WTC11 (cell line): ENCODE data around the gene LENEP. TPM values are rescaled to one million over a fixed set of nuclear protein-coding genes. Genes with fewer than 3 reads are reported as not detected.

Experiments used
- ATAC-seq: fragments of 200-7000 bp; cut with Tn5 transposase; 2 replicates; pipeline ENCODE4 v1.10.0; 2021; ENCODE audit warnings: mild to moderate bottlenecking, moderate library complexity
- CTCF ChIA-PET: fragments of 300-600 bp; sonication (Branson Sonifier 250); formaldehyde crosslinking; loops from one replicate; lab custom pipeline; 2021; ENCODE audit warnings: antibody characterized with exemption; lab: Charles Lee
- POLR2A ChIA-PET: fragments of 350-600 bp; sonication (Branson Sonifier 250); formaldehyde crosslinking; loops from one replicate; lab custom pipeline; 2021; ENCODE audit warnings: antibody characterized with exemption; lab: Charles Lee
- DNase-seq: peaks from one replicate; pipeline ENCODE4 v3.0.0; 2021; ENCODE audit warnings: low spot score
- H3K27ac Mint-ChIP-seq: 2 replicates; pipeline ENCODE4 v1.8.0; 2021; ENCODE audit warnings: mixed read lengths
- H3K27me3 Mint-ChIP-seq: 2 replicates; pipeline ENCODE4 v1.8.0; 2021; ENCODE audit warnings: low read depth, mild to moderate bottlenecking, moderate library complexity, mixed read lengths
- H3K36me3 Mint-ChIP-seq: 2 replicates; pipeline ENCODE4 v1.8.0; 2021; ENCODE audit warnings: mixed read lengths
- H3K4me1 Mint-ChIP-seq: 2 replicates; pipeline ENCODE4 v1.8.0; 2022; ENCODE audit warnings: mixed read lengths
- H3K4me3 Mint-ChIP-seq: 2 replicates; pipeline ENCODE4 v1.8.0; 2021; ENCODE audit warnings: mild to moderate bottlenecking, moderate library complexity, mixed read lengths
- H3K9me3 Mint-ChIP-seq: 2 replicates; pipeline ENCODE4 v1.8.0; 2021; ENCODE audit warnings: mixed read lengths
- JUN ChIP-seq: sonication (generic); formaldehyde crosslinking; IDR thresholded peaks from 2 replicates; pipeline ENCODE4 v1.8.0; 2023; ENCODE audit warnings: mild to moderate bottlenecking, missing genetic modification reagents
- OVOL2 ChIP-seq: fragments of 250-450 bp; sonication (Bioruptor Pico); IDR thresholded peaks from 2 replicates; pipeline ENCODE4 v1.9.0; 2021; ENCODE audit warnings: mild to moderate bottlenecking, borderline replicate concordance
- RORB ChIP-seq: fragments of 250-450 bp; sonication (Bioruptor Pico); IDR thresholded peaks from 2 replicates; pipeline ENCODE4 v1.9.0; 2021; ENCODE audit warnings: mild to moderate bottlenecking
- TCF7 ChIP-seq: sonication (generic); formaldehyde crosslinking; IDR thresholded peaks from 2 replicates; pipeline ENCODE4 v1.8.0; 2022; ENCODE audit warnings: mild to moderate bottlenecking, low read depth, missing genetic modification reagents, moderate library complexity
- TEAD1 ChIP-seq: sonication (generic); formaldehyde crosslinking; IDR thresholded peaks from 2 replicates; pipeline ENCODE4 v1.8.0; 2022; ENCODE audit warnings: mild to moderate bottlenecking, missing genetic modification reagents
- ZNF263 ChIP-seq: sonication (generic); formaldehyde crosslinking; IDR thresholded peaks from 2 replicates; pipeline ENCODE4 v1.8.1; 2022; ENCODE audit warnings: low read depth, mild to moderate bottlenecking, moderate library complexity, missing genetic modification reagents
- total RNA-seq: library from RNA; stranded (reverse); gene quantifications from 3 replicates; pipeline ENCODE4 v1.2.3, GENCODE V29; 2021
- TF ChIP-seq, protein P1 (sequence below): sonication (generic); formaldehyde crosslinking; IDR thresholded peaks from 2 replicates; pipeline ENCODE4 v1.8.1; 2023; ENCODE audit warnings: mild to moderate bottlenecking, missing genetic modification reagents, moderate library complexity
- TF ChIP-seq, protein P2 (sequence below): sonication (generic); formaldehyde crosslinking; IDR thresholded peaks from 2 replicates; pipeline ENCODE4 v1.8.0; 2022; ENCODE audit warnings: mild to moderate bottlenecking, missing genetic modification reagents
- TF ChIP-seq, protein P3 (sequence below): fragments of 250-450 bp; sonication (Bioruptor Pico); IDR thresholded peaks from 2 replicates; pipeline ENCODE4 v1.8.0; 2021; ENCODE audit warnings: mild to moderate bottlenecking
- TF ChIP-seq, protein P4 (sequence below): sonication (generic); formaldehyde crosslinking; IDR thresholded peaks from 2 replicates; pipeline ENCODE4 v1.8.0; 2022; ENCODE audit warnings: missing genetic modification reagents
- TF ChIP-seq, protein P5 (sequence below): sonication (generic); formaldehyde crosslinking; IDR thresholded peaks from 2 replicates; pipeline ENCODE4 v1.8.0; 2023; ENCODE audit warnings: missing genetic modification reagents
- TF ChIP-seq, protein P6 (sequence below): sonication (generic); formaldehyde crosslinking; IDR thresholded peaks from 2 replicates; pipeline ENCODE4 v1.8.1; 2023; ENCODE audit warnings: mild to moderate bottlenecking, missing genetic modification reagents
- TF ChIP-seq, protein P7 (sequence below): sonication (generic); formaldehyde crosslinking; conservative IDR thresholded peaks from 2 replicates; pipeline ENCODE4 v1.8.1; 2022; ENCODE audit warnings: mild to moderate bottlenecking, missing genetic modification reagents
- TF ChIP-seq, protein P8 (sequence below): sonication (generic); formaldehyde crosslinking; IDR thresholded peaks from 2 replicates; pipeline ENCODE4 v1.8.1; 2022; ENCODE audit warnings: low read depth, missing genetic modification reagents, borderline replicate concordance

The LENEP gene
- total RNA-seq, 1 experiment from 2014 or later = 1.2 TPM

DNA sequence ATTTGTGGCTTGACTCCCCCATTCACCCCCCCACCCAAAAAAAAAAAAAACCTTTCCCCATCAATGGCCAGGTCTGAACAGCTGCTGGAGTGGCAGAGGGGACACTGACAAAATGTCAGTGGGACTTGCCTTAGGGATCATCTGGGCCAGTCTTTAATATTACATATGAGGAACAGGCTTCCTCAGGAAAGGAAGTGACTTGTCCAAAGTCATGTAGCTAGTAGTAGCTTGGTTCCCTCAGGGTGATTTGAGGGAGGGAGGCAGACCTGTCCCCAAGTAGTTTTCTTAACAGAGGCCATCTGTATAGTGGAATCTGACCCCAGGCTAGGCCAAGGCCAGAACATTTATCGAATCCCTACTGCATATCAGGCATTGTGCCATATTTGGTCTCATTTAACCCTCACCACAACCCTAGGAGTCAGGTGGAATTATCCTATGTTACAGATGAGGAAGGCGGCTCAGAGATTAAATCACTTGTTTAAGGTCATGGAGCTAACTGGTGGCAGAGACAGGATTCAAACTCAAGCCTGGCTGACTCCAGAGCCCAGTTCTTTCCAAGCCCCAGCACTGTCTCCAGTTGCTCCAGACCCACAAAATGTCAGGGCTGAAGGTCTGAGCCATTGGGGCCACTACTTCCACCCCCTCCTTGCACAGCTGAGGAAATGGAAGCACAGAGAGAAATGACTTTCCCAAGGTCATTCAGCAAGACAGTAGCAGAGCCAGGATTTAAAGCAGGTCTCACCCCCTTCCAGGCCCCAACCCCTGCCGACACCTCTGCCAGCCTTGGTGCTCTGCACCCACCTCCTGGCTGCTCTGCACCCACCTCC is 19.6 kb downstream of the LENEP start (continued):
- TF ChIP-seq, protein P1, sequence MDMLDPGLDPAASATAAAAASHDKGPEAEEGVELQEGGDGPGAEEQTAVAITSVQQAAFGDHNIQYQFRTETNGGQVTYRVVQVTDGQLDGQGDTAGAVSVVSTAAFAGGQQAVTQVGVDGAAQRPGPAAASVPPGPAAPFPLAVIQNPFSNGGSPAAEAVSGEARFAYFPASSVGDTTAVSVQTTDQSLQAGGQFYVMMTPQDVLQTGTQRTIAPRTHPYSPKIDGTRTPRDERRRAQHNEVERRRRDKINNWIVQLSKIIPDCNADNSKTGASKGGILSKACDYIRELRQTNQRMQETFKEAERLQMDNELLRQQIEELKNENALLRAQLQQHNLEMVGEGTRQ (CRISPR knock-in tag) = no peak
- TF ChIP-seq JUN (CRISPR knock-in tag) = no peak
- TF ChIP-seq, protein P2, sequence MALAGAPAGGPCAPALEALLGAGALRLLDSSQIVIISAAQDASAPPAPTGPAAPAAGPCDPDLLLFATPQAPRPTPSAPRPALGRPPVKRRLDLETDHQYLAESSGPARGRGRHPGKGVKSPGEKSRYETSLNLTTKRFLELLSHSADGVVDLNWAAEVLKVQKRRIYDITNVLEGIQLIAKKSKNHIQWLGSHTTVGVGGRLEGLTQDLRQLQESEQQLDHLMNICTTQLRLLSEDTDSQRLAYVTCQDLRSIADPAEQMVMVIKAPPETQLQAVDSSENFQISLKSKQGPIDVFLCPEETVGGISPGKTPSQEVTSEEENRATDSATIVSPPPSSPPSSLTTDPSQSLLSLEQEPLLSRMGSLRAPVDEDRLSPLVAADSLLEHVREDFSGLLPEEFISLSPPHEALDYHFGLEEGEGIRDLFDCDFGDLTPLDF (CRISPR knock-in tag) = no peak

DNA sequence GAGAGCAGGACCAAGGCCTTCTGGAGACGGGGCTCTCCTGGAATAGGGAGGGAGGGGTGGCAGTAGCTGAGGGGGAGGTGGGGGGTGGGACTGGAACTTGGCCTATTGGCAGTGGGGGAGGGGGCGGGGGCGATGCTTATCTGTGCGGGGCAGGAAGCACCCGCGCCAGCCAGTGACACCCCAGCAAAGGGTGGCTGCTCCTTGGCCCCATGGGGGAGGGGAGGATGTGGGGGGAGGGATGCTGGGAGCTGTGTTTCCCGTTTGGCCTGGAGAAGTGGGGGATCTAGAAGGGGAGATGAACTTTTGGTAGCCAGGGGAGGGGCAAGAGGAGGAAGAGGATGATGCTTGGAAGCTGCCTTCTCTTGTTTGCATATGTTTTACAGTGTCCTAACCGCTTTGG is 20.2 kb downstream of the LENEP start:
- POLR2A ChIA-PET = no interaction called here
- no peak for TF ChIP-seq TEAD1 (CRISPR knock-in tag)
- TF ChIP-seq, protein P3, sequence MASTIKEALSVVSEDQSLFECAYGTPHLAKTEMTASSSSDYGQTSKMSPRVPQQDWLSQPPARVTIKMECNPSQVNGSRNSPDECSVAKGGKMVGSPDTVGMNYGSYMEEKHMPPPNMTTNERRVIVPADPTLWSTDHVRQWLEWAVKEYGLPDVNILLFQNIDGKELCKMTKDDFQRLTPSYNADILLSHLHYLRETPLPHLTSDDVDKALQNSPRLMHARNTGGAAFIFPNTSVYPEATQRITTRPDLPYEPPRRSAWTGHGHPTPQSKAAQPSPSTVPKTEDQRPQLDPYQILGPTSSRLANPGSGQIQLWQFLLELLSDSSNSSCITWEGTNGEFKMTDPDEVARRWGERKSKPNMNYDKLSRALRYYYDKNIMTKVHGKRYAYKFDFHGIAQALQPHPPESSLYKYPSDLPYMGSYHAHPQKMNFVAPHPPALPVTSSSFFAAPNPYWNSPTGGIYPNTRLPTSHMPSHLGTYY = no peak
- TF ChIP-seq, protein P4, sequence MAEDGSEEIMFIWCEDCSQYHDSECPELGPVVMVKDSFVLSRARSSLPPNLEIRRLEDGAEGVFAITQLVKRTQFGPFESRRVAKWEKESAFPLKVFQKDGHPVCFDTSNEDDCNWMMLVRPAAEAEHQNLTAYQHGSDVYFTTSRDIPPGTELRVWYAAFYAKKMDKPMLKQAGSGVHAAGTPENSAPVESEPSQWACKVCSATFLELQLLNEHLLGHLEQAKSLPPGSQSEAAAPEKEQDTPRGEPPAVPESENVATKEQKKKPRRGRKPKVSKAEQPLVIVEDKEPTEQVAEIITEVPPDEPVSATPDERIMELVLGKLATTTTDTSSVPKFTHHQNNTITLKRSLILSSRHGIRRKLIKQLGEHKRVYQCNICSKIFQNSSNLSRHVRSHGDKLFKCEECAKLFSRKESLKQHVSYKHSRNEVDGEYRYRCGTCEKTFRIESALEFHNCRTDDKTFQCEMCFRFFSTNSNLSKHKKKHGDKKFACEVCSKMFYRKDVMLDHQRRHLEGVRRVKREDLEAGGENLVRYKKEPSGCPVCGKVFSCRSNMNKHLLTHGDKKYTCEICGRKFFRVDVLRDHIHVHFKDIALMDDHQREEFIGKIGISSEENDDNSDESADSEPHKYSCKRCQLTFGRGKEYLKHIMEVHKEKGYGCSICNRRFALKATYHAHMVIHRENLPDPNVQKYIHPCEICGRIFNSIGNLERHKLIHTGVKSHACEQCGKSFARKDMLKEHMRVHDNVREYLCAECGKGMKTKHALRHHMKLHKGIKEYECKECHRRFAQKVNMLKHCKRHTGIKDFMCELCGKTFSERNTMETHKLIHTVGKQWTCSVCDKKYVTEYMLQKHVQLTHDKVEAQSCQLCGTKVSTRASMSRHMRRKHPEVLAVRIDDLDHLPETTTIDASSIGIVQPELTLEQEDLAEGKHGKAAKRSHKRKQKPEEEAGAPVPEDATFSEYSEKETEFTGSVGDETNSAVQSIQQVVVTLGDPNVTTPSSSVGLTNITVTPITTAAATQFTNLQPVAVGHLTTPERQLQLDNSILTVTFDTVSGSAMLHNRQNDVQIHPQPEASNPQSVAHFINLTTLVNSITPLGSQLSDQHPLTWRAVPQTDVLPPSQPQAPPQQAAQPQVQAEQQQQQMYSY (CRISPR knock-in tag) = no peak
- H3K27me3 Mint-ChIP-seq = no peaks in the 10 kb centered on the region
- no peak for DNase-seq
- H3K36me3 Mint-ChIP-seq = peaks cover 8% of the 10 kb centered on the region; the same call in 1 of the 2 replicates
- CTCF ChIA-PET = interaction anchor here (1.0 to 6.8 kb wide), 7 partner anchors 12 to 72 kb away, joined by 4 to 73 read pairs (median 18); partner anchors contain the start of genes EFNA4, LENEP and ZBTB7B
- no peaks in the 10 kb centered on the region for H3K9me3 Mint-ChIP-seq
- H3K4me3 Mint-ChIP-seq = no peak overlapping the region
- H3K4me1 Mint-ChIP-seq = peaks cover 49% of the 10 kb centered on the region
- H3K27ac Mint-ChIP-seq = no peak overlapping the region
- no peak for ATAC-seq

DNA sequence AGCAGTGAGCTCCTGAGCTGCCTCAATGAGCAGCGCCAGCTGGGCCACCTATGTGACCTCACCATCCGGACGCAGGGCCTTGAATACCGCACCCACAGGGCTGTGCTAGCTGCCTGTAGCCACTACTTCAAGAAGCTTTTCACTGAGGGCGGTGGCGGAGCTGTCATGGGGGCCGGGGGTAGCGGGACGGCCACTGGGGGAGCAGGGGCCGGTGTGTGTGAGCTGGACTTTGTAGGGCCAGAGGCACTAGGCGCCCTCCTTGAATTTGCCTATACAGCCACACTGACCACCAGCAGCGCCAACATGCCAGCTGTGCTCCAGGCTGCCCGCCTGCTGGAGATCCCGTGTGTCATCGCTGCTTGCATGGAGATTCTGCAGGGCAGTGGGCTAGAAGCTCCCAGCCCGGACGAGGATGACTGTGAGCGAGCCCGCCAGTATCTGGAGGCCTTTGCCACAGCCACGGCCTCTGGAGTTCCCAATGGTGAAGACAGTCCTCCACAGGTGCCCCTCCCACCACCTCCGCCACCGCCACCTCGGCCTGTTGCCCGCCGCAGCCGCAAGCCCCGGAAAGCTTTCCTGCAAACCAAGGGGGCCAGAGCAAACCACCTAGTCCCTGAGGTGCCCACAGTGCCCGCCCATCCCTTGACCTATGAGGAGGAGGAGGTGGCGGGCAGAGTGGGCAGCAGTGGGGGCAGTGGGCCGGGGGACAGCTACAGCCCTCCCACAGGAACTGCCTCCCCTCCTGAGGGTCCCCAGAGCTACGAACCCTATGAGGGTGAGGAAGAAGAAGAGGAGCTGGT is 21.5 kb downstream of the LENEP start:
- DNase-seq (no peak), ATAC-seq (no peak)
- no peak overlapping the region for H3K4me3 Mint-ChIP-seq
- H3K4me1 Mint-ChIP-seq = peaks cover 53% of the 10 kb centered on the region
- ChIA-PET CTCF (interaction anchor here (0.6 to 6.8 kb wide), 7 partner anchors 15 to 158 kb away, joined by 3 to 79 read pairs (median 46); partner anchors contain the start of genes ADAM15, EFNA4, KRTCAP2 and LENEP), POLR2A (interaction anchor here (3.5 kb wide), 2 partner anchors 12 to 16 kb away, joined by 22 to 28 read pairs; partner anchors contain the start of gene ZBTB7B)
- peaks cover 4% of the 10 kb centered on the region; the same call in 1 of the 2 replicates for H3K27me3 Mint-ChIP-seq
- no peak overlapping the region for H3K27ac Mint-ChIP-seq
- H3K9me3 Mint-ChIP-seq = no peaks in the 10 kb centered on the region
- TF ChIP-seq, protein P5, sequence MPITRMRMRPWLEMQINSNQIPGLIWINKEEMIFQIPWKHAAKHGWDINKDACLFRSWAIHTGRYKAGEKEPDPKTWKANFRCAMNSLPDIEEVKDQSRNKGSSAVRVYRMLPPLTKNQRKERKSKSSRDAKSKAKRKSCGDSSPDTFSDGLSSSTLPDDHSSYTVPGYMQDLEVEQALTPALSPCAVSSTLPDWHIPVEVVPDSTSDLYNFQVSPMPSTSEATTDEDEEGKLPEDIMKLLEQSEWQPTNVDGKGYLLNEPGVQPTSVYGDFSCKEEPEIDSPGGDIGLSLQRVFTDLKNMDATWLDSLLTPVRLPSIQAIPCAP (CRISPR knock-in tag) = no peak
- TF ChIP-seq, protein P6, sequence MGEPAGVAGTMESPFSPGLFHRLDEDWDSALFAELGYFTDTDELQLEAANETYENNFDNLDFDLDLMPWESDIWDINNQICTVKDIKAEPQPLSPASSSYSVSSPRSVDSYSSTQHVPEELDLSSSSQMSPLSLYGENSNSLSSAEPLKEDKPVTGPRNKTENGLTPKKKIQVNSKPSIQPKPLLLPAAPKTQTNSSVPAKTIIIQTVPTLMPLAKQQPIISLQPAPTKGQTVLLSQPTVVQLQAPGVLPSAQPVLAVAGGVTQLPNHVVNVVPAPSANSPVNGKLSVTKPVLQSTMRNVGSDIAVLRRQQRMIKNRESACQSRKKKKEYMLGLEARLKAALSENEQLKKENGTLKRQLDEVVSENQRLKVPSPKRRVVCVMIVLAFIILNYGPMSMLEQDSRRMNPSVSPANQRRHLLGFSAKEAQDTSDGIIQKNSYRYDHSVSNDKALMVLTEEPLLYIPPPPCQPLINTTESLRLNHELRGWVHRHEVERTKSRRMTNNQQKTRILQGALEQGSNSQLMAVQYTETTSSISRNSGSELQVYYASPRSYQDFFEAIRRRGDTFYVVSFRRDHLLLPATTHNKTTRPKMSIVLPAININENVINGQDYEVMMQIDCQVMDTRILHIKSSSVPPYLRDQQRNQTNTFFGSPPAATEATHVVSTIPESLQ (CRISPR knock-in tag) = no peak
- TF ChIP-seq, protein P7, sequence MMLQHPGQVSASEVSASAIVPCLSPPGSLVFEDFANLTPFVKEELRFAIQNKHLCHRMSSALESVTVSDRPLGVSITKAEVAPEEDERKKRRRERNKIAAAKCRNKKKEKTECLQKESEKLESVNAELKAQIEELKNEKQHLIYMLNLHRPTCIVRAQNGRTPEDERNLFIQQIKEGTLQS (CRISPR knock-in tag) = no peak
- TF ChIP-seq, protein P8, sequence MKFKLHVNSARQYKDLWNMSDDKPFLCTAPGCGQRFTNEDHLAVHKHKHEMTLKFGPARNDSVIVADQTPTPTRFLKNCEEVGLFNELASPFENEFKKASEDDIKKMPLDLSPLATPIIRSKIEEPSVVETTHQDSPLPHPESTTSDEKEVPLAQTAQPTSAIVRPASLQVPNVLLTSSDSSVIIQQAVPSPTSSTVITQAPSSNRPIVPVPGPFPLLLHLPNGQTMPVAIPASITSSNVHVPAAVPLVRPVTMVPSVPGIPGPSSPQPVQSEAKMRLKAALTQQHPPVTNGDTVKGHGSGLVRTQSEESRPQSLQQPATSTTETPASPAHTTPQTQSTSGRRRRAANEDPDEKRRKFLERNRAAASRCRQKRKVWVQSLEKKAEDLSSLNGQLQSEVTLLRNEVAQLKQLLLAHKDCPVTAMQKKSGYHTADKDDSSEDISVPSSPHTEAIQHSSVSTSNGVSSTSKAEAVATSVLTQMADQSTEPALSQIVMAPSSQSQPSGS (CRISPR knock-in tag) = no peak
- TF ChIP-seq RORB (CRISPR knock-in tag) (no peak), ZNF263 (CRISPR knock-in tag) (no peak), OVOL2 (CRISPR knock-in tag) (no peak), TCF7 (no peak)
- H3K36me3 Mint-ChIP-seq = peaks cover 8% of the 10 kb centered on the region; the same call in 1 of the 2 replicates
